Right kidney (tissue), 1 donor: ENCODE data around the gene STK25.
"Not testable (repeated sequence)": the region's sequence is repeated elsewhere in the genome, so short reads cannot be mapped to it uniquely, and the experiment has no call there.

ENCODE experiments used
- DNase-seq: peaks from one replicate; pipeline ENCODE4 v3.0.0-alpha.2; 2016

STK25 gene

DNA sequence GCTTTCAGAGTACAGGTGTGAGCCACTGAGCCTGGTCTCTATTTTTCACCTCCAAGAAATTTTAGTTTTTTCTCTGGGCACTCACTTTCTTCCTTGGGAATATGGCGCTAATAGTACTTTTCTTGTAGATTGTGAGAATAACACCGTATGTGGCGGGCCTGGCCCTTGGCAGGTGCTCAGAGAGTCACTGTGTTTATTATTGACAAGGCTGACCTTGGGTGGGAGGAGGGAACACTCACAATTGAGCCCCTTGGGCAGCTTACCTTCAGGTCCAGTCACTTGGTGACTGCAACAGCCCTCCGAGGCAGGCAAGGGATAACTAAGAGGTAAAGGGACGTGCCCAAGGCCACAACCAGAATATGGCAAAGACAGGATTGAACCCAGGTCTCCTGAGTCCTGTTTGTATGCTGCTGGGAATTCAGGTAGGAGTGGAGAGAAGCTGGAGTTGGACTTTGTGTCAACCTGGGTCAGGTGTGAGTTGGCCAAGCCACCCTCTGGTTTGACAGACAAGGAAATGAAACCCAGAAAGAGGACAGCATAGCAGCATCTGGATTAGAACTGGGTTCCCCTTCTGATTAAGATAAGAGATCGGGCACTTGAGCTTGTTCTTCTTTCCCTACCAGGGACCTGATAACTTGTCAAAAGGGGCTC is 2.8 kb upstream of the STK25 start:
- DNase-seq, result no peak

DNA sequence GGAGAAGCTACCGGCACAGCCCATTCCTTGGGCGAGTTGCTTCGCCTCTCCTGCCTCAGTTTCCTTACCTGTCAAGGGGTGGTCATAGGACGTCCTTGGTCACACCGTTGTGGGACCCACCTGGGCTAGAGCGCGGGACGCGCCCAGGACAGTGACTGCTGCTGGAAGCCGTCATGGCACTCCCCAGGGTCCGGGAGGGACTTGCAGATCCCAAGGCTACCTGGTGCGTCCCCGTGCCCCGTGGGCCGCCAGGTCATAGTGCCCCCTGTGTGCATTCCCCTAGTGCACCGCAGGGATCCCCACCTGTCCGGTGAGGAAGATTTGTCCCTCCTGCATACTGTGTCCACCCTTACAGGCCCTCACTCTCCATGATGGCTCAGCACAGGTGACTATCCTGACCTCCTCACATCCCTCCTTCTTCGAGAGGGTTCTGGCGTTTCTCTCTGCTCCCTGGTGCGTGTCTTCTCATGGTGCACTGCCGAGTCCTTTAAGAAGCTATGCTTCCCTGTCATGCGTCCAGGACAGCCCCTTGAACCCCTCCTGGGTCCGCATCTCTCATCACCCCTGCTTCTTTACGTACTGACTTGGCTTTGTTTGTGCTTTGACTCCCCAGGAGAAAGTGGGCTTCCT is 886 bp upstream of the STK25 start:
- DNase-seq, result no peak

DNA sequence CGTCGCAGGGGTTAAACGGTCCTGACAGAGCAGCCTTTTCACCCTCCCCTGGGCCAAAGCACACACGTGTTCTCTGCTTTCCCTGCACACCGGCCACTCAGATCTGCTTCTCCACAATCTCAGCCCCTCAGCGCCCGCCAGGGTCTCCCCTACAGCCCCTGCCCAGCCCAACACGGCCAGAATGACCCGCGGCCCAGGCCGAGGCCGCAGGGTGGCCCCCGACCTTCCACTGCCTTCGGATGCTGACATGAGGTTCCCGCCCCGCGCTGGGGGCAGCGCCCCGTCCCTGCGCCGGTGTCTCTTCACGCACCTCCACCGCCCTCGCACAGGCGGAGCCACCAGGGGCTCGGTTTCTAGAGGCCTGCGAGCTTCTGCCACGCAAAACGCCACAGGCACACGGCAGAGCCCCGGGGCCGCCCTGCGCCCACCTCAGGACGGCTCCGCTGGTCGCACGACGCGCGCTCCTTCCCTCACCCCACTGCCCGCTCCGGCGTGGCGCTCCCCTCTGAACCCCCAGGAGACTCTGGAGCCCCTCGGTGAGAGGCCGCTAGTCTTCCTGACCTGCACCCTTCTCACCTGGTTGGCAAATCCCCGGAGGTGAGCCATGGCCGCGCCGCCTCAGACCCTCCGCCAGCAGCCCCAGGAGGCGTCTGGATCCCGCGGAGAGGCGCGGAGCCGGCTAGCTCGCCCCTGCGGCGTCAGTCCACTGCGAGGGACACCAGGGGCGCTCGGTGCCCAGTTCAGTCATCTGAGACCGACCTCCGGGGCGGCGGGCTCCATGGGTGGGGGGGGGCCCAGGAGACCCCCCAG is 749 bp downstream of the STK25 start:
- DNase-seq, result peak; percentile 76

DNA sequence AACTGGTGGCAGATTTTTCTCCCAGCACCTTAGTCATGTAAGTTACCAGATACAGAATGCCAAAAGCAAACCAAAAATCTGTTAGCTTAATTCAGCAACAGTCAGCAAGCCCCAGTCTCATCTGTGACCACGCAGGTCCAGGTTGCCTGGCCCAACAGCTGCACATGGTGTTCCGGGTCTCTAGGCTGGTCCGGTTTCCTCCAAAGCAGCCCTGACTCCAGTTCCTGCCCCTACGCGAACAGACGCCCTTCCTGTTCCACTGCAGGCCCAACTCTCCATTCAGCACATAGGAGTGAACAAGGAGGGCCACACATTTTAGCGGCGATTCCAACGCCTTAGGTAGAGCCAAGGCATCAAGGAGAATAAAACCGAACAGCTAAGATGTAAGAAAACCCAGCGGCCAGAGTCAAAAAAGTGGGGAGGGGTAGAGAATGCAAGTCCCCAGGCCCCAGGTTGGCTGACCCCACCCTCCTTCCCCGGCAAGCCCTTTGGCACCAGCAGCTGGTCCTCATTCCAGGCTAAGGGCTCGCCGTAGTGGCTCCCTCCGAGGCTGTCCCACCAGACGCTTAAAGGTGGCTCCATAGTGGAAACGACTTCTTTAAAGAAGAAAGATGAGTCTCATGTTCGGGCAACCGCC is 1.5 kb downstream of the STK25 start:
- DNase-seq, result peak; percentile 11

DNA sequence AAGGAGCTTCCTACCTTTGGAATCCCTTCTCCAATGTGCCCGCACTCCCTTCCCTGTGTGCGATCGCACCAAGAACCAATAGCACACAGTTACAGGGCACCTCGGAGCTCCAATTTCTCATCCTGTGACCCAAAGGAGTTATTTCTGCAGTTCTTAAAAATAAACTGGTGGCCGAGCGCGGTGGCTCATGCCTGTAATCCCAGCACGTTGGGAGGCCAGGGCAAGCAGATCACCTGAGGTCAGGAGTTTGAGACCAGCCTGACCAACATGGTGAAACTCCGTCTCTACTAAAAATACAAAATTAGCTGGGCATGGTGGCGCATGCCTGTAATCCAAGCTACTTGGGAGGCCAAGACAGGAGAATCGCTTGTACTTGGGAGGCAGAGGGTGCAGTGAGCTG is 2.1 kb downstream of the STK25 start:
- not testable (repeated sequence) for DNase-seq

DNA sequence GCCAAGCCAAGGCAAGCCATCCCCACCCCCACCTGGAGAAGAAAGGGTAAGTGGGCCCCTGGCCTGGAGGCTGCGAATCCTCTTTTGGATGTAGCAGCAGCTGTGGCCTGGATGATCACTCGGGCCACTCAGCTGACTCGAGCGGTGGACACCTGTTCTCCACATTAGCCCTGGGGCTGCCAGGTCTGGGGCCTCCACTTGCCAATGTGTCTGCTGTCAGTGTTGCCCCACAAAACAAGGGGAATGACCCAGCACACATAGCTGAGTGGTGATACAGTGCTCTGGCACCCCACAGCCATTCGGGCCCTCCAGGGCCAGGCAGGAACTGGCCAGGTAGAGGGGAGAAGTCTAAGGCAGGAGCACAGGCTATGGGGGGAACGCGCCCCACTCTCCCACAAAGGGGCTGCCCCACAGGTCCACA is 2.6 kb downstream of the STK25 start:
- DNase-seq, result no peak

DNA sequence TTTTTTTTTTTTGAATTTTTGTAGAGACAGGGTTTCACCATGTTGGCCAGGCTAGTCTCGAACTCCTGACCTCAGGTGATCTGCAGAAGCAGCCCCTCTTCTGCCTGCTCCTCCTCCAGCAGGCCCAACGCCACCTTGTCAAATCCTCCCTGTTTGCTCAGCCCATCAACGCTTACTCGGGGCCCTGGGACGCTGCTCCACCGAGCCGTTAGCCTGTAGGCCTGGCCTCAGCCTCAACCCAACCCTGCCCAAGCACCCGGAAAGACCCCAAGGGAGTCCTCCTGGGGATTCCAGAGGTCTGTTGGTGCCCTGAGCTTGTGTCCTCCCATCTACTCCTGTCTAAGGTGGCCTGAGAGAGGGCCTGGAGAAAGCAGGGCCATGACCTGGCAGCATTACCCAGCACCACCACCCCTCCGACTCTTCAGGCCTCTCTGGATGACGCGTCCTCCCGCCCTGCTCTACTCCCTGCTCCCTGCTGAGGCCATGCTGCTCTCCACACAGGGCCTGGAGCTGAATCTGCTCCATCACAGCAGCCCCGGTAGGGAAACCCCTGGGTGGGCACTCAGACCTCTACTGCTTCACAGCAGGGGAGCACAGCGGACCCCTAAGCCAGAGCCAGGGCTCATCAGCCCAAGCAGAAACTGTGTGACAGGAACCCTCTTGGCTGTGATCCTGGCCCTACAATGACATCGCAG is 3.2 kb downstream of the STK25 start:
- no peak for DNase-seq

DNA sequence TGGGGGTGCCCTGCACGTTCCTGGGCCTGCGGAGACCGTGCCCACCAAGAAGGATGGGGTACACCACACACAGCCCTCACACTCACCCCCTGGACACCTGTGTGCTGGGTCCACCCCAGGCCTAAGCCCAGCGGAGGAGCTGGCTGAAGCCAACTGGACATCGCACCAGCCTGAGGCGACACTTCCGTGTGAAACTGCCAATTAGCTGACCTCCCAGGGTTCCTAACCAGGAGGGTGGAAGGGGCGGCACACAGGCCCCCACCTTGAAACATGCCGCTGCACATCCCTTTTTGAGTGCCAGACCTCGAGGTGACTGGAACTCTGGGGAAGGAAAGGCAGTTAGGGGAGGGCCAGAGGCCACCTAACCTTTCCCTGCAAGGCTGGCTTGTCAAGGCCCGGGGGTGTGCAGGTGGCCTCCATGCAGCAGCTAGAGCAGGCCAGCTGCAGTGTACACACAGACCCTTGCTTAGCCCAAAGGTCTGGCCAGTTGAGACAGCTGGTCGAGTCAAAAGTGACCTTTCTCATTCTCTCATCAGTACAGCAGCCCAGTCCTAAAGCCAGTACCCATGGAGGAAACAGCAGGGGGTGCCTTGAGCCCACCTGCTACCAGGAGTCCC is 4.5 kb downstream of the STK25 start:
- no peak for DNase-seq

DNA sequence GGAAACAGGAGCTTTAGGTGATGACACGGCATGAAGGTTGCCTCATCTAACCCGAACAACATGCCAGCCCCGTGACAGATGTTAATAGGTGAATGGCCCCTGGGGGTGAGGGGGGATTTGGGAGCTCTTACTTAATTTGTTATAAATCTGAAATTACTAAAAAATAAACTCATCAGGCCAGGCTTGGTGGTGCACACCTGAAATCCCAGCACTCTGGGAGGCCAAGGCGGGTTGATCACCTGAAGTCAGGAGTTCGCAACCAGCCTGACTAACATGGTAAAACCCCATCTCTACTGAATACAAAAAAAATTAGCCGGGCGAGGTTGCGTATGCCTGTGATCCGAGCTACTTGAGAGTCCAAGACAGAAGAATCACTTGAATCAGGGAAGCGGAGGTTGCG is 6.1 kb downstream of the STK25 start:
- no peak for DNase-seq

DNA sequence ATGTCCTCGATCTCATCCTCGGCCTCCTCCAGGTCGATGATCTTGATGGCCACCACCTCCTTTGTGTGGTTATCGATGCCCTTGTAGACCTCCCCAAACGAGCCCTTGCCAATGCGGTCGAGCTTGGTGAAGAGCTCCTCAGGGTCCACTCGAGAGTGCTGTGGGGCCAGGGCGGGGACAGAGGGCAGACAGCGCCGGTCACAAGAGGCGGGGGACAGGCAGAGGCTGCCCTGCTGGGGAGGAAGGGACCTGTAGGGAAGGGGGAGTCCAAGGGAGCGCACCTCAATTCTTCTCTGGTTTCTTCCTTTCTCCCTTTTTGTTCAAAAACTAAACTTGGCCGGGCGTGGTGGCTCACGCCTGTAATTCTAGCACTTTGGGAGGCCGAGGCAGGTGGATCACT is 6.8 kb downstream of the STK25 start:
- DNase-seq, result no peak

DNA sequence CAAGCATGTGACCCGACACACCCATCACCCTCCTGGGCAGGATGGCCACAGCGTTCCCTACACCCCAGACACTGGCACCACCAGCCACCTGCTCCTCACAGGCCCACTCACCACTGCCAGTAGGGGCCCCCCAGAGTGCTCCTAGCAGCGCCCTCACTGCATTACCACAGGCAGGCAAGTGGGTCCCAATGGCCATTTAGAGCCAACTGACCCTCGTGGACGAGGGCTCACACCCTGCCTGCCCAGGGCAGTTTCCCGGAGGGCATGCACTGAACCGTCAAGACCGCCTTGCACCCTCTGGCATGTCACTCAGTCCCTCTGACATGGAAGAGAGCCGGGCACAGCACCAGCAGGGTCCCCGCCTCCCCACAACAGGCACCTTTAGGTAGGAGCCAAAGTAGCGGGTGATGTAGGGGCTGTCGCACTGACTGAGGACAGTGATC is 7.3 kb downstream of the STK25 start:
- DNase-seq, result no peak

DNA sequence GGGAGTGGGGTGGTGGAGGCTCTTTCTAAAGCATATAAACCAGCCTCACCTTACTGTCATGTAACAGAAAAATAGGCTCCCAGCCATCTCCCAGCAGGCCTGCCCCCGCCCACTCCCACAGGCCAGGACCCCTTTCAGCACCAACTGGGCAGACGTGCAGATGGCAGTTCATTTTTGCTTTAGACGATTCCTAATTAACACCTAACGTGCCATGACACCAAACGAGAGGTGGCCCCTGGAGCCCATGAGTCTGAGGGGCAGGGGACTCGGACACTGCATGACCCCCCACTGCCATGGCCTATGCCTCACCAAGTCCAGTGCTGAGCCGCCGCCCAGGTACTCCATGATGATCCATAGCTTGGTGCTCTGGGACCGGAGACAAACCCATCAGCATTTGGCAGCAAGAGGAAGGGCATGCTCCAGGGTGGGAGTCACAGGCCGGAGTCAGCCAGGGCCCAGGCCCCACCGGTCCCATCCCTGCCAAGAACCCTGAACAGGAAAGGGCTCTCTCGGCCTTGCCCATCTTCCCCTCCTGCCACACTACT is 7.9 kb downstream of the STK25 start:
- no peak for DNase-seq

DNA sequence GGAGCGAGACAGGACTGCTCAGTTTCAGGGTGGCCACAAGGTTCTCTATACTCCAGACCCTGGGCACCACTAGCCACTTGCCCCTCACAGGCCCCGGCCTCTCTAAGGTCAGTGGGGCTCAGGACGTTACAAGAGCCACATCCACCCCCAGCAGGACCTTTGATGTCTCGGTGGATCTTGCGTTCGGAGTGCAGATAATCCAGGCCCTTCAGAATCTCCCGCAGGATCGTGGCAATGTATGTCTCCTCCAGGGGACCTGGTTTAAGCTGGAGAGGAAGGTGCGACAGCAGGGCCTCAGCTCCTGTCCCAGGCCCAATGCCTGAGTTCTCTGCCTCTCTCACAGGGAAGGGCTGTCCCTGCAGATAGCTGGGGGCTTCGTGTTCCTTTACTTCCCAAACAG is 8.4 kb downstream of the STK25 start:
- DNase-seq, result no peak

DNA sequence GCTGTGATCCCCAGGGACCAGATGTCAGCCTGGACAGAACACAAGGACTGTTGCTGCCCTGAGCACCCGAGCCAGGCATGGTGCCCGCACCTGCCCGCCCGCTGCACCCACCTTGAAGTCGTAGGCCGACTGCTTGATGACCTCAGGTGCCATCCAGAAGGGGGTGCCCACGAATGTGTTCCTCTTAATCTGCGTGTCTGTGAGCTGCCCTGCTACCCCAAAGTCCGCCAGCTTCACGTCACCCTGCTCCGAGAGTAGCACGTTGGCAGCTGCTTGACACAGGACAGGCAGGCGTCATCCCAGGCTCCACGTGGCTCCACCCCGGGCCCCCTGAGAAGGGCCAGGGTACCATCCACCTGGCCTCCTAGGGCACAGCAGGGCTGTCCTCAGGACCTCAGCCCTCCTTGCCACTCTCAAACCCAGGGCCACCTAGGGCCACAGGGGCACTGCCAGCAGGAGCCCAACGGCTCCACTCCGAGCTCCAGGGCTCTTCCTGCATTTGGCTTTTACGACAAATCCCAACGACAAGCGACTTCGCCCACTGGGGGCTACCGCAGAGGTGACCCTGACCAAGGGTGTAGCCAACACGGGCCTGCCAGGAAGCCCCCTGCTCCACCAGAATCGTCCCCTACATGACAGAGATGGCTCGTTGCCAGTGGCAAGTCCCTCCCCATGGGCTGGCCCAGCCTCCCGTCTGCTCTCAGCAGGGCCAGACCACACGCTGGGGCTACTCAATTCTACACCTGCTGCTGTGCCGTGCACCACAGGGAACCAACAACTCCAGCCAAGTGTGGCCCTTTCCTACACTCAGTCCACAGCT is 9.0 kb downstream of the STK25 start:
- DNase-seq, result no peak

DNA sequence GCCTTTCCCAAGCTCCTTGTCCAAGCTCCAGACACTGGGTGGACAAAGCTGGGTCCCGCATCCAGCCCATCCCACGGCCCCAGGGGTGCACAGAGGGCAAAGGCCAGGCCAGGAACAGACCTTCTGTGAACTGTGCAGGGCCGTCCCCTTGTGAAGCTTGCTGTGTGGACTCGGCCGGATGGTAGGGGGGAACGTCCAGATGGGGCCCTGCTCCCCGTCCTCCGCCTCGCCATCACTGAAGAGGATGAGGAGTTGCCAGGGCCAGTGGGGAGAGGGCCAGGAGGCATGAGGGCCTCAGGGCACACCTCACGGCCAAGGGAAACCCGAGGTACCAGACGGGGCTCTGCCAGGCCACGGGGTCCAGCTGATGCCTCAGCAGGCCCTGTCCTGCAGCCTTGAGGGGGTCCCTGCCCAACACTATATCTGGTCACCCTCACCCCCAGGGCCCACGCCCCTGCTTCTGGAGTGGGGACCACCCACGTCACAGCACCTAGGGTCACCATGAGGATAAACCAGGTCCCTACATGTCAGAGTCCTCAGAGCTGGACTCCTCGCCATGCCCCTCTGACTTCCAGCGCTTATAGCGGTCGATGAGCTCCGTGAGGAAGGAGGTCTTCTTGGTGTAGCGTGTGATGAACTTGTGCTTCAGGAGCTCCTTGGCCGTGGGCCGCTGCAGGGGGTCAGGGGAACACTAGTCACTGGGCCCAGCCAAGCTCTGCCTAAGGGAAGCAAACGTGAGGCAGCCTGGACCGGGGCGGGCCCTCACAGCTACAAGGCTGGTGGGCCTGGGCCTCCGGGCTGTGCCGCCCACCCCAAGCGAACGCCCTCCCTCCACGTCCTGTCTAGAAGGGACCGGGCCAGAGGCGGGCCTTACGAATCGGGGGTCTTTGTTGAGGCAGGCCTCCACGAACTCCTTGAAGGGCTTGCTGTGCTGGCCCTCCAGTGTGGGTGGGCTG is 10.0 kb downstream of the STK25 start:
- no peak for DNase-seq

DNA sequence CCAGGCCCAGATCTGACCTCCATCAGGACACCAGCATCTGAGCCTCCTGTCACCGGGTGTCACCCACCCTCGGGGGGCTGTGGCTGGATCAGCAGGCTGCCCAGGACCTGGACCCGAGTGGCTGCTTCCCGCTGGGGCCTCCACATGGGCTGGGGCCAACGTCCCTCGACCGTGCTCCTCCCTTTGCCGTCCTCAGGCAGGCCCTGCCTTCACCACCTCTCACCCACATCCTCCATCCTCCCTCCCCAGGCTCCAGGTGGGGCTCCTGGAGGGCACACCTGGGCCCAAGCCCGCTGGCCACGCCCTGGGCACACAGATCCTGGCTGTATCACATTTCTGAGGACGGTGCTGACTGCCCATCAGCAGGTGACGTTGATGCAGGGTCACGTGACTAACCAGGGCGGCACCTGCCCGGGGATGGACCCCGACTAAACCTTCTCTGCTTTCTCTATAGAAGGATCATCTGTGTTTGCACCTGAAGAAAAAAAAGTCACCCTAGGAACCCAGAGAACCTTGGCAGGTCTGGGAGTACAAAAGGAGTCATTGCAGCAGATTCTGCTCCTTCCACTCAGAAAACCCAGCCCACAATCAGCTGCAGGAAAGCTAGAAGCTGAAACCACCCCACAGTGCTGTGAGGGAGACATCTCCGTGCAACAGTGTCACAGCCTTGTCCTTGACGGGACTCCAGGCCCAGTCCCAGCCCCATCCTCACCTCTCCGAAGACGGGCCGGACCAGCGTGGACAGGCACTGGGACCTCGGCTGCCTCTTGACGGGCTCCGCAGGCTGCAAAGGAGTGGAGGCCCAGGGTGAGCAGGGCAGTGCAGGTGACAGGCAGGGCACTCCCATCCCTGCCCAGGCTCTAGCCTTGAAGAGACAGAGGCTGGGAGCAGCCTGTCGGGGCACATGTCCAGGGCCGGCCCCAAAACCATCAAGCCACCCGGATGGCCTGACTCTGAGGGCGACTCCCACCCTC is 11.2 kb downstream of the STK25 start:
- no peak for DNase-seq

DNA sequence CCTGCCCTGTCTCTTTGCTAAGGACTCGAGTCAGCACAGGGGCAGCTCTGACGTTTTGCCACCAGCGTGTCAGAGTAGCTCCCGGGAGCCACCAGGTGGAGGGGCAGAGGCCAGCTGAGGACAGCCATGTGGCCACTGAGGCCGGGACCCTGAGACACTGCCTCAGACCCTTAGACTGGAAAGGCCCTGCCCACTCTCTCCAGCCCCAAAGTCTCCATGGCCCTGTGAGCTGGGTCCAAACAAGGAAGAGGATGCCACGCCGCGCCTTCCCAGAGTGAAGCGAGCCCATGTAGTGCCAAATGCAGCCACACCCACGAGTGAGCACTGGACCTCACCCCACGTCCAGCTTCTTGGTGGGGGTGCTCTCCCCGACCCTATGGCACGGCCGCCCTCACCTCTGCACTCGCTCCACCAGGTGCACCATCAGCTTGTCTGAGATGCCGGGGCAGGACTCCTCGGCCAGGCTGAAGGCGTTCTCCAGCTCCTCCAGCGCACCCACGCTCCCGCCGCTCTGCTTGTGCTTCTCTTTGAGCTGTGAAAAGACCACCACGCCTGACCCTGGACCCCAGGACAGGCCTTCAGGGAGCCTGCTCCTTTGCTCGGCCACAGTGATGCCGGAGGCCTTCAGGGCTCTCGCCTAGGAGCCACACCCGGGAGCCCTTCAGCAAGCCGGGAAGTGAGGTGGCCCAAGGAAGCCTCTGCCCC is 12.2 kb downstream of the STK25 start:
- DNase-seq, result no peak
